ENCODE results near the gene EAF2. TPM values are rescaled to one million over a fixed set of nuclear protein-coding genes. Genes with fewer than 3 reads are reported as not detected.

EAF2 gene
- total and polyA plus RNA-seq, 2 donors (not counting 3 experiments of a cell fraction or from before 2014, with no cell fraction given), result 0.63 to 1.5 TPM

DNA sequence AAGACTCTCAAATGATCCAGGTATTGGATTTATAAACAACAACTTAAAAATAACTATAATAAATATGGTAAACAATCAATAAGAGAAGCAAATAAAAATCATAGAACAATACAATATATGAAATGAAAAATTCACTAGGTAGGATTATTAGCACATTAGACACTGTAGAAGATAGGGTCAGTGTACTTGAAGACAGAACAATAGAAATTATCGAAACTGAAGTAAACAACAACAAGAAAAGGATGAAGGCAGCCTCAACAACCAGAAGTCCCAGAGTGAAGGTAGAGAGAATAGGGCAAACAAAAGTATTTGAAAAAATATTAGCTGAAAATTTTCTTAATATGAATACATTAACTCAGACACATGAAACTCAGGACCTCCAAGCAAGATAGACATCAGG lies 12.0 kb upstream of the EAF2 start:
- peaks cover 4 to 5% of the 10 kb centered on the region in 2 experiments for H3K36me3 ChIP-seq (ENCODE audit: control insufficient read depth in 2 of 2, extremely low read depth in 1 of 2, insufficient read depth in 2 of 2, low read length in 2 of 2)
- ChIA-PET POLR2A (no interaction called here), CTCF (no interaction called here)
- no TSS peak for BruUV-seq (replicated peaks)
- no peak overlapping the region for H2AFZ ChIP-seq (ENCODE audit: low read depth, low read length)
- H3K4me1 ChIP-seq (ENCODE audit: control insufficient read depth, extremely low read depth, insufficient read depth, low read length), result no peaks in the 10 kb centered on the region
- no peak overlapping the region for H3K4me2 ChIP-seq (ENCODE audit: insufficient read depth, low read length)
- no peak for TF ChIP-seq POLR2AphosphoS5 (IDR thresholded peaks at IDR 0.05; ENCODE audit: insufficient read depth, low read depth, low read length)
- TF ChIP-seq POLR2A (IDR thresholded peaks at IDR 0.05; ENCODE audit: low read depth, low read length), result no peak
- no peak for TF ChIP-seq JUN (IDR thresholded peaks at IDR 0.05; ENCODE audit: borderline replicate concordance, insufficient read depth, insufficient read length, low read depth)
- no peak for TF ChIP-seq FOS (IDR thresholded peaks at IDR 0.05; ENCODE audit: borderline replicate concordance, insufficient read depth, low read length)
- no peak for TF ChIP-seq MYC (IDR thresholded peaks at IDR 0.05; ENCODE audit: low read depth, low read length)
- no peak overlapping the region for H3K27ac ChIP-seq (ENCODE audit: insufficient read depth, low read depth, low read length)
- H3K79me2 ChIP-seq (ENCODE audit: control insufficient read depth, insufficient read depth, low read length), result no peaks in the 10 kb centered on the region
- H3K9me3 ChIP-seq (replicated peaks; ENCODE audit: control insufficient read depth, insufficient read depth, low read length), result no peaks in the 10 kb centered on the region
- H4K20me1 ChIP-seq (replicated peaks; ENCODE audit: control insufficient read depth, extremely low read depth, insufficient read depth, low read length), result no peaks in the 10 kb centered on the region
- no peaks in the 10 kb centered on the region for H3K27me3 ChIP-seq (ENCODE audit: control insufficient read depth in 2 of 2, insufficient read depth in 2 of 2, low read length in 2 of 2)
- H3K9ac ChIP-seq (replicated peaks; ENCODE audit: extremely low read depth, insufficient read depth, low read length), result no peak overlapping the region
- FAIRE-seq, result no peak
- no peak overlapping the region for H3K4me3 ChIP-seq (replicated peaks in 1 of 3; ENCODE audit: insufficient read depth in 1 of 3, low read depth in 1 of 3, low read length in 3 of 3)
- dilution Hi-C loops (cut with MboI; ENCODE audit: extremely low pct_ligation_motif_present, low sequenced_read_pairs) (no loop called here), intact Hi-C loops (cut with micrococcal nuclease) (no loop called here)
- H3K9me1 ChIP-seq (replicated peaks; ENCODE audit: control insufficient read depth, extremely low read depth, insufficient read depth, low read length), result no peaks in the 10 kb centered on the region
- DNase-seq (ENCODE audit: low read depth, low spot score), result no peak

DNA sequence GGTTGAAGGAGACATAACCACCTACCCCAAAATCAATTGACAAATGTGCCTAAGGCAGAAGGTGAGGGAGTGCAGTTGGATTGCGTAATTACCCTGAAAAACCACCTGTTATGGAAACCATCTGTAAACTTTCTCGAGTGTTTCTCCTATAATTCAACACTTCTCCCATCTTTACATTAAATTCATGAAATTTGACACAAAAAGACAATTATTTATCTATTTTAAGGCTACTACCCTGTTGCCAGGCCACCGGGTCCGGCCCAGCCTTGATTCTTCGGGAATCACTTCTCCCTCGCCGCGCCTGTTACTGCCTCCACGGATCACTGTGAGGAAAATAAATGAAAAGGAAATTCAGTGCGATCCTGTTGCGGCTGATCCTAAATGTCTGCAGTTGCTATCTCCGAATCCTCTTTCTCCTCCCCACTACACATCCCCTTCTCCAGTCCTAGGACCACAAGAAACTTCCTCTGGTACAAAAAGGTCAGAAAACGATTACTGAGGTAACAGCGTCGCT lies 795 bp upstream of the EAF2 start:
- dilution Hi-C loops (cut with MboI; ENCODE audit: extremely low pct_ligation_motif_present, low sequenced_read_pairs), result no loop called here
- H3K79me2 ChIP-seq (ENCODE audit: control insufficient read depth, insufficient read depth, low read length), result peaks cover 12% of the 10 kb centered on the region
- no peaks in the 10 kb centered on the region for H3K9me1 ChIP-seq (replicated peaks; ENCODE audit: control insufficient read depth, extremely low read depth, insufficient read depth, low read length)
- no peak for TF ChIP-seq FOS (IDR thresholded peaks at IDR 0.05; ENCODE audit: borderline replicate concordance, insufficient read depth, low read length)
- TF ChIP-seq, protein P1, sequence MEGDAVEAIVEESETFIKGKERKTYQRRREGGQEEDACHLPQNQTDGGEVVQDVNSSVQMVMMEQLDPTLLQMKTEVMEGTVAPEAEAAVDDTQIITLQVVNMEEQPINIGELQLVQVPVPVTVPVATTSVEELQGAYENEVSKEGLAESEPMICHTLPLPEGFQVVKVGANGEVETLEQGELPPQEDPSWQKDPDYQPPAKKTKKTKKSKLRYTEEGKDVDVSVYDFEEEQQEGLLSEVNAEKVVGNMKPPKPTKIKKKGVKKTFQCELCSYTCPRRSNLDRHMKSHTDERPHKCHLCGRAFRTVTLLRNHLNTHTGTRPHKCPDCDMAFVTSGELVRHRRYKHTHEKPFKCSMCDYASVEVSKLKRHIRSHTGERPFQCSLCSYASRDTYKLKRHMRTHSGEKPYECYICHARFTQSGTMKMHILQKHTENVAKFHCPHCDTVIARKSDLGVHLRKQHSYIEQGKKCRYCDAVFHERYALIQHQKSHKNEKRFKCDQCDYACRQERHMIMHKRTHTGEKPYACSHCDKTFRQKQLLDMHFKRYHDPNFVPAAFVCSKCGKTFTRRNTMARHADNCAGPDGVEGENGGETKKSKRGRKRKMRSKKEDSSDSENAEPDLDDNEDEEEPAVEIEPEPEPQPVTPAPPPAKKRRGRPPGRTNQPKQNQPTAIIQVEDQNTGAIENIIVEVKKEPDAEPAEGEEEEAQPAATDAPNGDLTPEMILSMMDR (IDR thresholded peaks at IDR 0.05; ENCODE audit: extremely low read depth in 1 of 2, insufficient read depth in 1 of 2, low read depth in 1 of 2, low read length in 2 of 2), result no peak
- TF ChIP-seq MYC (IDR thresholded peaks at IDR 0.05; ENCODE audit: low read depth, low read length), result no peak
- TF ChIP-seq JUN (IDR thresholded peaks at IDR 0.05; ENCODE audit: borderline replicate concordance, insufficient read depth, insufficient read length, low read depth), result no peak
- no peak for TF ChIP-seq EZH2 (IDR thresholded peaks at IDR 0.05; ENCODE audit: borderline replicate concordance, low read depth, low read length, severe bottlenecking)
- peaks cover 0 to 3% of the 10 kb centered on the region in 2 experiments for H3K27me3 ChIP-seq (ENCODE audit: control insufficient read depth in 2 of 2, insufficient read depth in 2 of 2, low read length in 2 of 2)
- H3K4me2 ChIP-seq (ENCODE audit: insufficient read depth, low read length), result peak overlapping the region; percentile 88
- peaks cover 8% of the 10 kb centered on the region for H3K4me1 ChIP-seq (ENCODE audit: control insufficient read depth, extremely low read depth, insufficient read depth, low read length)
- peak overlapping the region; percentile 70 to 93 (median 72) for H3K4me3 ChIP-seq (replicated peaks in 1 of 3; ENCODE audit: insufficient read depth in 1 of 3, low read depth in 1 of 3, low read length in 3 of 3)
- intact Hi-C loops (cut with micrococcal nuclease), result loop anchor here (2.0 kb wide), 2 partner anchors 165 to 289 kb away; partner anchors contain the start of gene POLQ
- H3K9ac ChIP-seq (replicated peaks; ENCODE audit: extremely low read depth, insufficient read depth, low read length), result peak overlapping the region; percentile 85
- FAIRE-seq (peak; percentile 74), DNase-seq (ENCODE audit: low read depth, low spot score) (peak; percentile 4)
- BruUV-seq (replicated peaks), result TSS peak; percentile 56
- peaks cover 0 to 2% of the 10 kb centered on the region in 2 experiments for H3K36me3 ChIP-seq (ENCODE audit: control insufficient read depth in 2 of 2, extremely low read depth in 1 of 2, insufficient read depth in 2 of 2, low read length in 2 of 2)
- peak overlapping the region; percentile 67 for H3K27ac ChIP-seq (ENCODE audit: insufficient read depth, low read depth, low read length)
- no peaks in the 10 kb centered on the region for H4K20me1 ChIP-seq (replicated peaks; ENCODE audit: control insufficient read depth, extremely low read depth, insufficient read depth, low read length)
- no peaks in the 10 kb centered on the region for H3K9me3 ChIP-seq (replicated peaks; ENCODE audit: control insufficient read depth, insufficient read depth, low read length)
- ChIA-PET POLR2A (no interaction called here), CTCF (no interaction called here)
- H2AFZ ChIP-seq (ENCODE audit: low read depth, low read length), result peak overlapping the region; percentile 94
